MV-4-11 (cell line): ENCODE data around the gene GTF3C2.

Experiments
- DNase-seq: peaks from one replicate; lab custom pipeline; 2025; lab: John Stamatoyannopoulos, UW

Gene GTF3C2, protein sequence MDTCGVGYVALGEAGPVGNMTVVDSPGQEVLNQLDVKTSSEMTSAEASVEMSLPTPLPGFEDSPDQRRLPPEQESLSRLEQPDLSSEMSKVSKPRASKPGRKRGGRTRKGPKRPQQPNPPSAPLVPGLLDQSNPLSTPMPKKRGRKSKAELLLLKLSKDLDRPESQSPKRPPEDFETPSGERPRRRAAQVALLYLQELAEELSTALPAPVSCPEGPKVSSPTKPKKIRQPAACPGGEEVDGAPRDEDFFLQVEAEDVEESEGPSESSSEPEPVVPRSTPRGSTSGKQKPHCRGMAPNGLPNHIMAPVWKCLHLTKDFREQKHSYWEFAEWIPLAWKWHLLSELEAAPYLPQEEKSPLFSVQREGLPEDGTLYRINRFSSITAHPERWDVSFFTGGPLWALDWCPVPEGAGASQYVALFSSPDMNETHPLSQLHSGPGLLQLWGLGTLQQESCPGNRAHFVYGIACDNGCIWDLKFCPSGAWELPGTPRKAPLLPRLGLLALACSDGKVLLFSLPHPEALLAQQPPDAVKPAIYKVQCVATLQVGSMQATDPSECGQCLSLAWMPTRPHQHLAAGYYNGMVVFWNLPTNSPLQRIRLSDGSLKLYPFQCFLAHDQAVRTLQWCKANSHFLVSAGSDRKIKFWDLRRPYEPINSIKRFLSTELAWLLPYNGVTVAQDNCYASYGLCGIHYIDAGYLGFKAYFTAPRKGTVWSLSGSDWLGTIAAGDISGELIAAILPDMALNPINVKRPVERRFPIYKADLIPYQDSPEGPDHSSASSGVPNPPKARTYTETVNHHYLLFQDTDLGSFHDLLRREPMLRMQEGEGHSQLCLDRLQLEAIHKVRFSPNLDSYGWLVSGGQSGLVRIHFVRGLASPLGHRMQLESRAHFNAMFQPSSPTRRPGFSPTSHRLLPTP

GRCh38 chr2:27356382-27357181 is at the start of gene GTF3C2:
TSS of gene GTF3C2 (minus strand) at chr2:27356764. CDS start at chr2:27343554, 13,210 bp downstream.
- DNase-seq, result peak; percentile 96

DNA sequence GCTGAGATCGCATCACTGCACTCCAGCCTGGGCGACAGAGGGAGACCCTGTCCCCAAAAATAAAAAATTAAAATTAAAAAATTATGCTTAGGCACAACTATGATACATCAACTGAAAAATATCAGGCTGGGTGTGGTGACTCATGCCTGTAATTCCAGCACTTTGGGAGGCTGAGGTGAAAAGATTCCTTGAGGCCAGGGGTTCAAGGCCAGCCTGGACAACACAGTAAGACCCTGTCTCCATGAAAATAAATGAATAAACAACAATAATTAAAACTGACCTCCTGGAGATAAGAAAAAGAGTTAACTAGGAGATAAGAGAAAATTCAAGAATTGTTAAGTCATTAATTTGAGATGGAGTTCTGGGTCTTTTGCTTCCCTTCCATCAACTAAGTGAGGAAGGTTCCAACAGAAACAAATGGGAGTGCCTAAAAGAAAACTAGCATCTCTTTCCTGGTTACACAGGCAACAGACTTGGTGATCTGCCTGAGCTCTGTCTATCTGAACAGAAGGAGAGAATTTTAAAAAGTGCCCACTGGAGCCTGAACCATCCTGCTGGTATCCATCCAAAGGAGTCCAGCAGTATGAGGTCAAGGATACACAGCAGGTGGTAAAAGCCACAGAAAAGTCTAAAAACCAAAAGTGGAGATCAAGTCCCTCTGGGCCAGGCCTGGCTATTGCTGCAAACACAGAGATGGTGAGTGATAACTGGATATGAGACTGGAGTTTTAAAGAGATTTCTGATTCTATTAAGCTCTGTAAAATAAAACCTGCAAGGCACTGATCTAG is 44.0 kb upstream of the GTF3C2 start:
- no peak for DNase-seq

DNA sequence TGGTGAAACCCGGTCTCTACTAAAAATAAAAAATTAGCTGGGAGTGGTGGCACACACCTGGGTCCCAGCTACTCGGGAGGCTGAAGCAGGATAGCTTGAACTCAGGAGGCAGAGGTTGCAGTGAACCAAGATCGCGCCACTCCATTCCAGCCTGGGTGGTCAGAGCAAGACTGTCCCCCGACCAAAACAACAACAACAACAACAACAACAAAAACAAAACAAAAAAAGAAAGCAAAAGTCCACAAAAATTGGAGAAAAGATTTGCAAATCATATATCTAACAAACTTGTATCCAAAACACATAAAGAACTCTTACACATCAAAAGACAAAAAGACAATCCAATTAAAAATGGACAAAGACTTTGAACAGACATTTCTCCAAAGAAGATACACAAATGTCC is 42.4 kb upstream of the GTF3C2 start:
- DNase-seq, result no peak

GRCh38 chr2:27393225-27393624 is 36.7 kb upstream of the GTF3C2 start:
- DNase-seq, result no peak

GRCh38 chr2:27390822-27391679 is 34.5 kb upstream of the GTF3C2 start:
- DNase-seq, result no peak

DNA sequence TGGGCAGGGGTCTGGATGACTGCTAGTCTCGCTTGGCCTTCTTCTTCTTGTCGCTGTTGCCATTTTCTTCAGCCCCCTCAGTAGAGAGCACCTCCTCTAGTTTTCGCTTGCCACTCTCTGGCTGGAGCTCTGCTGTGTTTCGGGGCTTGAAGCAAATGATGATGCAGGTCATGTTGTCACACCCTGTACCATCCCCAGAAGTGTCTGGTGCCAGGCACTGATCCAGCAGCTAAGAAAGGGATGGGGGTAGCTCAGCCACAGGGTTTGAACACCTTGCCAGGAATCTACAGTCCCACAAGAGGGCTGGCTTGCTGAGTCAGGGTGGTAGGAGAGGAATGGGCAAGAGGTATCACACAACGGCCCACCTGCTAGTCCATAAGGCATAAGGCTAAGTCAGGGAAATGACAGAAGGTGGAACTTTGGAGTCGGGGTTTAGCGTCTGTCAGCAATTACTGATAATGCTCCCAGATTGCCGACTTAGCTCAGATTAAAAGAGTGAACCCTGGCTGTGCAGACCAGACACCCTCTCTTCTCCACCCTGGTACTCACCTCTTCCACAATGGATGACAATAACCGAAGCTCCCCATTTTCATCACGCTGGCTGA is 25.1 kb upstream of the GTF3C2 start:
- DNase-seq, result no peak

- peak; percentile 91 for DNase-seq
Measured at GRCh38 chr2:27380626-27381545, 24.3 kb upstream of the GTF3C2 start, which contains the start of gene ZNF513. TSS of gene ZNF513 (minus strand) at chr2:27380734. CDS start at chr2:27380526, 208 bp downstream.

DNA sequence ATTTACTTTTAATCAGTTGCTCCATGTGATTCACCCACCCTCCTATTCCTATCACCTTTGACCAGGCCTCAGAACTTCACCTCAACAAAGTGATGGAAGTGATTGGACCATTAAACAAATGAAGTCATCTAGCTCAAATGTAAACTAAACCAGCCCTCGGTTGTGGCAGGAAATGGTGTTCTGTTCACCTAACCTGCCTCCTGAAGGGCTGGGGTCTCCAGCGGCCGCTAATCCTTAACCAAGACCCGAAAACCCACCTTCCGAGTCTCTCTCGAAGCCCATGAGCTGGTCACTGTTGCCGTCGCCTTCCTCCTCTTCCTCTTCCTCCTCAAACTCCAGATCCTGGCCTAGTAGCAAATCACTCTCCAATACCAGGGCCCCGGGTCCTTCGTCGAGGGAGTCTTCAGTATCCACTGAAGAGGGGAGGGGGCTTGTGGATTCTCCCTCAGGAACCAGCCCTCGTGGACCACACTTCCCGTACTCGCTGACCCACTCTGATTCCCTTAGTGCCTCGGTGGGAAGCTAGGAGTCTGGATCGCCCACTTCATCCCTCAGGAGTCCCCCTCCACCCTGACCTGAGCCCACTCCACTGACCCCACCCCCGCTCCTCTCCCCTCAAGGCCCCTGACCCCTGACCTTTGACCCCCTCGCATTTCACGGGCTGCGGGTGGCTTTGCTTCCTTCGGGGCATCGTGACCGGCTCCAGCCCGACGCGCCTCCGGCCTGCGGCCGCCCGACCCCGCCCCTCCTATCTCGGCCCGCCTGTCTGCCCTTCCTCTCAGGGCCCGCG is 23.5 kb upstream of the GTF3C2 start:
- DNase-seq, result peak; percentile 65

DNA sequence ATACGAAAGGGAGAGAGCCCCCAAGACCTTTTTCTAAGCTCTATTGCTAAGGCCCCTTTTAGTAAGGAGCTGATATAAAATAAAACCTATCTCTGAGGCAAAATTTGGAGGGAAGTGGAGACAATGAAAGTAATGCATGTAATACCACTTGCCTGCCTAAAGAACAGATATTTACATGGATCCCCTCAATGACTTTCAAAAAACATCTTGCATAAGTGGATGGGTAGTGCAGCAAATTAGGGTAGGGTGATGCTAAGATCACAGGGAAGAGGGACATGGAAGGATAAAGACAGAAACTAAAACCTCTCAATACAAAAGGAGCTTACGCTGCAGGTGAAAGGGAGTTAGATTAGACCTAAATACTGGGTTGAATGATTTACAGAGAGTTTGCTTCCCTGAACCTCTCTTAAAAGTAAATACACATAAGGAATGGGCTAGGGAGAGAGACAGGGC is 22.8 kb upstream of the GTF3C2 start:
- DNase-seq, result peak; percentile 14

DNA sequence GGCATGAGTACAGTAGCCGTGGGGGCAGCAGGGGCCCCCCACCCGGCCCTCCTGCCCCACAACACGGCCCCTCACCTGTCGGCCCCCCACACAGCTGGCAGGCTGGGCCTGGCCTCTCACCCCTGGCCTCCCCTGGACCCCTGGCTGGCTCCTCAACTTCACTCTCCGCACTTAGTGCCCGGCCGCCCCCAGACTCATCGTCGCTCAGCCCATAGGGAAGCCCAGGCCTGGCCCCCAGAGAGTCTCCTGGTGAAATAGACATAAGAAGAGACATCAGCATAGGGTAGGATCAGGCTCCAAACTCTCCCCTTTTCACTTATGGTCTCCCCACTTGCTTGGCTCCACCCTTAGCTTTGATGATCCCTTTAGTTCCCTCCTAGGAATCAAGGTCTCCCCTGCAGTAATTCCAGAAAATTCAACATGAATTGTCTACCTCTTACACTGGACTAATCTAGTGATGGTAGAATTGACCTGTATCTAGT is 22.3 kb upstream of the GTF3C2 start:
- DNase-seq, result no peak

DNA sequence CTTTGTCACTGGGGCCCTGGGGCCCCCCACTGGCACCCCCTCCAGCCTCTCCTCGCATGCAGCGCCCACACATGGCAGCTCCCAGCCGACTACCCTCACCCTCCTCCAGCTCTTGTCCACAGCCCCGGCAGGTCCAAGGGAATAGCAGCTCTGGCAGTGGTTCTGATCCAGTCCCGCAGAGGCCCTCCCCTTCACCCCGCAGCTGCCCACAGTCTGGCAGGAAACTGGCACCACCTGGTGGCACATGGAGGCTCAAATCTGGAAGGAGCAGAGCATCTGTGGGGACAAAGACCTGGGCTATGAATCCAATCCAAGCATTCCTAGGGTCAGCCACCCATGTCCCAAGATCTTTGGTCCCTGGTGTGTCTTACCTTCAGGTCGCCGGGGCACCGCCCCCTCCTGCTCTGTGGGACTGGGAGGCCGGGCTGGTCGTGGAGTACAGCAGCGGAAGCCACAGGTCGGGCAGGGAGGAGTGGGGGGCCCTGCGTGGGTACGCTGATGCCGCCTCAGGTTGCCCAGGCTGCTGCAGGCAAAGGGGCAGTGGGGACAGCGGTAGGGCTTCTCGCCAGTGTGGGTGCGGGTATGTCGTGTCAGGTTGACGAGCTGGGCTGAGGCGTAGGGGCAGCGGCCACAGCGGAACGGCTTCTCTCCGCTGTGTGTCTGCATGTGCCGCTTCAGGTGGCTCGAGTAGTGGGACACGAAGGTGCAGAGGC is 21.7 kb upstream of the GTF3C2 start:
- no peak for DNase-seq

GRCh38 chr2:27377618-27378095 is 21.1 kb upstream of the GTF3C2 start:
- no peak for DNase-seq

GRCh38 chr2:27376866-27377617 is 20.5 kb upstream of the GTF3C2 start:
- no peak for DNase-seq

GRCh38 chr2:27376151-27376865 is 19.7 kb upstream of the GTF3C2 start:
- DNase-seq, result no peak

GRCh38 chr2:27375513-27376099 is 19.0 kb upstream of the GTF3C2 start:
- peak; percentile 4 for DNase-seq
